ENCODE measurements around the gene DPT. TPM values are rescaled to one million over a fixed set of nuclear protein-coding genes. Genes with fewer than 3 reads are reported as not detected.

DPT gene
- total and polyA plus RNA-seq, 12 donors: 0.44 to 59.1 (median 6.8) TPM

DNA sequence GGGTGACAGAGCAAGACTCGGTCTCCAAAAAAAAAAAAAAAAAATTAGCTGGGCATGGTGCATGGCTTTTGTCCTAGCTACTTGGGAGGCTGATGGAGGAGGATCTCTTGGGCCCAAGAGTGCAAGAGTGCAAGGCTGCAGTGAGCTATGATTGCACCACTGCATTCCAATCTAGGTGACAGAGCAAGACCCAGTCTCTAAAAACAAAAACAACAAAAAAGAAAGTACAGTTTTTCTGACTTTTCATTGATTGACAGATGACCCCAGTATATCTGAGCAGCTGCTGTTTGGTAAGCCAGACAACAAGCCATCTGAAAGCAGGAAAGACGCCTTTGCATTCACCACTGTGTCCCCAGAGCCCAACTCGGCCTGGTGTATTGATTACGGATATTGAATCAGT, 10.9 kb upstream of the DPT start:
- no peaks in the 10 kb centered on the region for H3K36me3 ChIP-seq (replicated peaks in 1 of 2)
- 91 to 94% (median 92%) methylated on average over 4 of the region's 4 CpGs for WGBS, 4 donors

DNA sequence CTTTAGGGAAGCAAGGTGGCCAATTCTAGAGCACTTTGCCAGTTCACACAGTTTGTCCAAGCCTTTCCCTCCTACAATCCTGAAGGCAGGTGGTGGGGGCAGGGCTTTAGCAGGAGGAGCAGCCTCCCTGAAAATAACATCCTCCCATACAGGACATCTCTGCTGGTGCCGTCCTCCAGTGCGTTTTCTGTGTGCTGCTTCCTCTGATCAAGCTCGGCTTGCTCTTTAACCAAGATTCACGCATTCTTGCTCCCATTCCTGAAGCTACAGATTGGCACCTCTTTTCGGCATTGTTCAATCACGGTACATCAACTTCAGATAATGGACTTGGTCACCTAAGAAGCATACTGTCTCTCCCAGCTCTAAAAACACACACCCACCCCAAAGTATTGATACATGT, 7.5 kb upstream of the DPT start:
- WGBS, 4 donors: 82 to 88% (median 87%) methylated on average over 6 of the region's 6 CpGs
- Histone ChIP-seq H3K4me1 (replicated peaks in 1 of 2) (no peaks in the 10 kb centered on the region), H3K27me3 (no peaks in the 10 kb centered on the region), H3K9me3 (replicated peaks in 1 of 3) (no peaks in the 10 kb centered on the region), H3K4me3 (no peak overlapping the region), H3K27ac (no peak overlapping the region), H3K36me3 (replicated peaks in 1 of 2) (no peaks in the 10 kb centered on the region)
- no peak for TF ChIP-seq POLR2A (IDR thresholded peaks at IDR 0.05)
- TF ChIP-seq CTCF (IDR thresholded peaks at IDR 0.05): no peak
- DNase-seq: no peak
- intact Hi-C loops (cut with DNase I): no loop called here

More for the DNA sequence above, 10.9 kb upstream of the DPT start:
- H3K4me1 ChIP-seq (replicated peaks in 1 of 2): no peaks in the 10 kb centered on the region
- no peak for DNase-seq
- no peak overlapping the region for H3K27ac ChIP-seq
- H3K27me3 ChIP-seq: no peaks in the 10 kb centered on the region
- TF ChIP-seq CTCF (IDR thresholded peaks at IDR 0.05) (no peak), POLR2A (IDR thresholded peaks at IDR 0.05) (no peak)
- no peaks in the 10 kb centered on the region for H3K9me3 ChIP-seq (replicated peaks in 1 of 3)
- intact Hi-C loops (cut with DNase I): no loop called here
- no peak overlapping the region for H3K4me3 ChIP-seq

GRCh38 chr1:168735974-168736373, 7.0 kb upstream of the DPT start:
- H3K27me3 ChIP-seq: no peaks in the 10 kb centered on the region
- no peaks in the 10 kb centered on the region for H3K9me3 ChIP-seq (replicated peaks in 1 of 3)
- intact Hi-C loops (cut with DNase I): no loop called here
- H3K4me1 ChIP-seq (replicated peaks in 1 of 2): no peaks in the 10 kb centered on the region
- 76 to 92% (median 82%) methylated on average over 5 of the region's 5 CpGs for WGBS, 4 donors
- H3K4me3 ChIP-seq: no peak overlapping the region
- no peak for TF ChIP-seq CTCF (IDR thresholded peaks at IDR 0.05)
- no peak for TF ChIP-seq POLR2A (IDR thresholded peaks at IDR 0.05)
- no peak for DNase-seq
- no peaks in the 10 kb centered on the region for H3K36me3 ChIP-seq (replicated peaks in 1 of 2)
- H3K27ac ChIP-seq: no peak overlapping the region

DNA sequence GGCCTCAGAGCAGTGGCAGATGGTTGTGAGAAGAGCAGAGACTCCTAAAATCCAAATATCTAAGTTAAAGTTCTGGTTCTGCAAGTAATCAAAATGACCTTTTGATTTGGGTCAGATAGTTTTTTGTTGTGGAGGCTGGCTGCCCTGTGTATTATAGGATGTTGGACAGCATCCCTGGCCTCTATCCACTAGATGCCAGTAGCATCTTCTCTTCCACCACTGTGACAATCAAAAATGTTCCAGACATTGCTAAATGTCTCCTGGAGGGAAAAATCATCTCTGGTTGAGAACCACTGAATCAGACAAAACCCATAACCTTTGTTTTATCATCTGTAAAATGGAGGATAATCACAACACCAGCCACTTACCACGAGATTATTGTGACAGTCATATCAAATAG, 5.9 kb upstream of the DPT start:
- Histone ChIP-seq H3K4me1 (replicated peaks in 1 of 2) (no peaks in the 10 kb centered on the region), H3K4me3 (no peak overlapping the region), H3K36me3 (replicated peaks in 1 of 2) (no peaks in the 10 kb centered on the region), H3K9me3 (replicated peaks in 1 of 3) (no peaks in the 10 kb centered on the region), H3K27ac (no peak overlapping the region), H3K27me3 (no peaks in the 10 kb centered on the region)
- 67 to 79% (median 74%) methylated on average over 1 of the region's 1 CpG for WGBS, 4 donors
- intact Hi-C loops (cut with DNase I): no loop called here
- no peak for DNase-seq
- peak in 3 of 6 experiments; percentile 11 to 13 (median 13) for TF ChIP-seq CTCF (IDR thresholded peaks at IDR 0.05)
- no peak for TF ChIP-seq POLR2A (IDR thresholded peaks at IDR 0.05)
